Astrocyte (in vitro differentiated cells and primary cell): ENCODE data around the gene CCS. TPM values are rescaled to one million over a fixed set of nuclear protein-coding genes. Genes with fewer than 3 reads are reported as not detected.

Experiments used
- DNase-seq: peaks from one replicate; pipeline ENCODE4 v3.0.0-alpha.2; 2010; ENCODE audit warnings: low read depth
- FAIRE-seq: peaks from 2 replicates; lab custom pipeline; 2011; peaks lifted over from hg19 to GRCh38; lab: Jason Lieb, UNC
- H2AFZ ChIP-seq: 2 replicates; pipeline ENCODE4 v1.6.0; 2012; ENCODE audit warnings: low read depth, low read length, inconsistent platforms
- H3K27ac ChIP-seq: 2 replicates; pipeline ENCODE4 v1.5.1; 2011; ENCODE audit warnings: low read depth, low read length, inconsistent platforms
- H3K27me3 ChIP-seq: 2 replicates; pipeline ENCODE4 v1.6.0; 2011; ENCODE audit warnings: low read length, inconsistent platforms; ENCODE audit not compliant: insufficient read depth
- H3K36me3 ChIP-seq: 2 replicates; pipeline ENCODE4 v1.5.1; 2011; ENCODE audit warnings: low read length, inconsistent platforms; ENCODE audit not compliant: insufficient read depth
- H3K4me1 ChIP-seq: 2 replicates; pipeline ENCODE4 v1.5.1; 2011; ENCODE audit warnings: low read length, inconsistent platforms; ENCODE audit not compliant: insufficient read depth
- H3K4me2 ChIP-seq: 2 replicates; pipeline ENCODE4 v1.6.0; 2012; ENCODE audit warnings: low read length, inconsistent platforms
- H3K4me3 ChIP-seq: 2 replicates; pipeline ENCODE4 v1.5.1; 2011; ENCODE audit warnings: low read depth, mild to moderate bottlenecking, low read length, inconsistent platforms; ENCODE audit not compliant: insufficient read depth
- H3K79me2 ChIP-seq: 2 replicates; pipeline ENCODE4 v1.6.0; 2012; ENCODE audit warnings: mild to moderate bottlenecking, low read length, inconsistent platforms; ENCODE audit not compliant: insufficient read depth
- H3K9ac ChIP-seq: 2 replicates; pipeline ENCODE4 v1.6.0; 2012; ENCODE audit warnings: mild to moderate bottlenecking, low read length, inconsistent platforms
- H3K9me3 ChIP-seq: 2 replicates; pipeline ENCODE4 v1.5.1; 2012; ENCODE audit warnings: low read depth, mild to moderate bottlenecking, low read length, inconsistent platforms; ENCODE audit not compliant: insufficient read depth
- H4K20me1 ChIP-seq: 2 replicates; pipeline ENCODE4 v1.6.0; 2012; ENCODE audit warnings: low read length, inconsistent platforms; ENCODE audit not compliant: insufficient read depth
- H3K27ac Mint-ChIP-seq: one replicate; pipeline ENCODE4 v1.8.0; 2021; ENCODE audit warnings: mild to moderate bottlenecking, mixed read lengths; ENCODE audit not compliant: unreplicated experiment
- H3K27me3 Mint-ChIP-seq: one replicate; pipeline ENCODE4 v1.8.0; 2021; ENCODE audit warnings: low read depth, mixed read lengths; ENCODE audit not compliant: unreplicated experiment
- H3K36me3 Mint-ChIP-seq: one replicate; pipeline ENCODE4 v1.8.0; 2021; ENCODE audit warnings: low read depth, mixed read lengths; ENCODE audit not compliant: unreplicated experiment
- H3K4me1 Mint-ChIP-seq: one replicate; pipeline ENCODE4 v1.8.0; 2021; ENCODE audit warnings: low read depth, mixed read lengths; ENCODE audit not compliant: unreplicated experiment
- H3K4me3 Mint-ChIP-seq: one replicate; pipeline ENCODE4 v1.8.0; 2021; ENCODE audit warnings: mild to moderate bottlenecking, moderate library complexity, mixed read lengths; ENCODE audit not compliant: unreplicated experiment
- H3K9me3 Mint-ChIP-seq: one replicate; pipeline ENCODE4 v1.8.0; 2021; ENCODE audit warnings: mild to moderate bottlenecking, mixed read lengths; ENCODE audit not compliant: unreplicated experiment
- EZH2 ChIP-seq: IDR thresholded peaks from 2 replicates; pipeline ENCODE4 v1.6.1; 2012; ENCODE audit warnings: mild to moderate bottlenecking, low read length, inconsistent platforms; ENCODE audit not compliant: insufficient read depth
- total RNA-seq: library from RNA; stranded (reverse); gene quantifications from 2 replicates; pipeline ENCODE4 v1.2.1, GENCODE V29; 2021
- TF ChIP-seq, protein P1 (sequence below): IDR thresholded peaks from 2 replicates; pipeline ENCODE4 v1.5.1; 2011; ENCODE audit warnings: low read depth, mild to moderate bottlenecking, inconsistent platforms, low read length, moderate library complexity; ENCODE audit not compliant: insufficient read depth

CCS gene
- total RNA-seq, 1 donor from 2014 or later: 23.2 TPM

DNA sequence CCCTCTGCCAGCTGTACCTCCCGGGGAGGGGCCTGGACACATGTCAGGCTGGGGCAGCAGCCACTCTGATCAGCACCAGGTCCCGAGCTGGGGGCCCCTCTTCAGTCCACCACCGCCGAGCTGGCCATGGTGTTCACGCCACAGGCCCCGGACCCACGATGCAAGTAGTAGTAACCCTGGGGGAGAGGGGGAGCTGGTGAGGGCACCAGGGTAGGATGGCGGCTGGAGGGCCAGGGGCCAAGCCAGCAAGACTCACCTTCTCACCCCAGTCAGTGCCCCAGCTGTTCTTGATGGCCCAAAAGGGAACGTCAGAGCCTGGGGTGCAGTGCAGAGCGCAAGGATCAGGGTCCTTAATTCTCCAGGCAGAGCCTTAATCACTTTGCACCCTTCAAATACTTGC lies 29.2 kb upstream of the CCS start:
- Mint-ChIP-seq H3K4me3 (no peak overlapping the region), H3K9me3 (peaks cover 3% of the 10 kb centered on the region), H3K36me3 (no peaks in the 10 kb centered on the region), H3K27me3 (peaks cover 27% of the 10 kb centered on the region), H3K4me1 (peaks cover 5% of the 10 kb centered on the region), H3K27ac (no peak overlapping the region)
- H3K4me1 ChIP-seq: peaks cover 9% of the 10 kb centered on the region
- no peaks in the 10 kb centered on the region for H4K20me1 ChIP-seq
- no peak for FAIRE-seq
- H3K4me2 ChIP-seq: no peak overlapping the region
- H3K27ac ChIP-seq: no peak overlapping the region
- no peak overlapping the region for H2AFZ ChIP-seq
- no peak for DNase-seq
- no peaks in the 10 kb centered on the region for H3K79me2 ChIP-seq
- H3K9me3 ChIP-seq: no peaks in the 10 kb centered on the region
- no peak for TF ChIP-seq EZH2
- TF ChIP-seq, protein P1, sequence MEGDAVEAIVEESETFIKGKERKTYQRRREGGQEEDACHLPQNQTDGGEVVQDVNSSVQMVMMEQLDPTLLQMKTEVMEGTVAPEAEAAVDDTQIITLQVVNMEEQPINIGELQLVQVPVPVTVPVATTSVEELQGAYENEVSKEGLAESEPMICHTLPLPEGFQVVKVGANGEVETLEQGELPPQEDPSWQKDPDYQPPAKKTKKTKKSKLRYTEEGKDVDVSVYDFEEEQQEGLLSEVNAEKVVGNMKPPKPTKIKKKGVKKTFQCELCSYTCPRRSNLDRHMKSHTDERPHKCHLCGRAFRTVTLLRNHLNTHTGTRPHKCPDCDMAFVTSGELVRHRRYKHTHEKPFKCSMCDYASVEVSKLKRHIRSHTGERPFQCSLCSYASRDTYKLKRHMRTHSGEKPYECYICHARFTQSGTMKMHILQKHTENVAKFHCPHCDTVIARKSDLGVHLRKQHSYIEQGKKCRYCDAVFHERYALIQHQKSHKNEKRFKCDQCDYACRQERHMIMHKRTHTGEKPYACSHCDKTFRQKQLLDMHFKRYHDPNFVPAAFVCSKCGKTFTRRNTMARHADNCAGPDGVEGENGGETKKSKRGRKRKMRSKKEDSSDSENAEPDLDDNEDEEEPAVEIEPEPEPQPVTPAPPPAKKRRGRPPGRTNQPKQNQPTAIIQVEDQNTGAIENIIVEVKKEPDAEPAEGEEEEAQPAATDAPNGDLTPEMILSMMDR: no peak
- no peaks in the 10 kb centered on the region for H3K36me3 ChIP-seq
- no peak overlapping the region for H3K9ac ChIP-seq
- H3K27me3 ChIP-seq: no peaks in the 10 kb centered on the region
- no peak overlapping the region for H3K4me3 ChIP-seq

DNA sequence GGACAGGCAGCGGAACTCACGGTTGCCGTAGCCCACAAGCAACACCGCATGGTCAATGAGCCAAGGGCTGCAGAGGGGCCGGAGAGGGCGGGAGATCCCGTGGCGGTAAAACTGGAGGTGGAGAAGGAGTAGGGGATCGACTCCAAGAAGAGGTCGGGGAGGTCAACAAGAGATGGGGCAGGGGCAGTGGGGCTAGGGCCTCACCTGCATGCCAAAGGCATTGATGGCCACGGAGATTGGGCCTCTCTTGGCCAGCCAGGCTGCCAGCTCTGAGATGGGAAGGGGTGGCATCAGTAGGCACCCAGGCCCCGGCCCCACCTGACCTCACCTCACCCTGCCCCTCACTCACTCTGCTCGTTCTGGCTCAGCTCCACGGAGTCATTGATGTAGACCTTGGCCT lies 28.4 kb upstream of the CCS start:
- Mint-ChIP-seq H3K4me3 (no peak overlapping the region), H3K36me3 (no peaks in the 10 kb centered on the region), H3K4me1 (peaks cover 5% of the 10 kb centered on the region), H3K27ac (peak overlapping the region; percentile 66), H3K9me3 (peaks cover 3% of the 10 kb centered on the region), H3K27me3 (peaks cover 26% of the 10 kb centered on the region)
- H2AFZ ChIP-seq: no peak overlapping the region
- H3K9me3 ChIP-seq: no peaks in the 10 kb centered on the region
- no peaks in the 10 kb centered on the region for H3K79me2 ChIP-seq
- H3K27ac ChIP-seq: no peak overlapping the region
- H3K36me3 ChIP-seq: no peaks in the 10 kb centered on the region
- TF ChIP-seq, protein P1: no peak
- TF ChIP-seq EZH2: no peak
- H3K9ac ChIP-seq: no peak overlapping the region
- H3K27me3 ChIP-seq: no peaks in the 10 kb centered on the region
- FAIRE-seq (no peak), DNase-seq (no peak)
- H3K4me2 ChIP-seq: no peak overlapping the region
- peaks cover 9% of the 10 kb centered on the region for H3K4me1 ChIP-seq
- H3K4me3 ChIP-seq: no peak overlapping the region
- no peaks in the 10 kb centered on the region for H4K20me1 ChIP-seq

DNA sequence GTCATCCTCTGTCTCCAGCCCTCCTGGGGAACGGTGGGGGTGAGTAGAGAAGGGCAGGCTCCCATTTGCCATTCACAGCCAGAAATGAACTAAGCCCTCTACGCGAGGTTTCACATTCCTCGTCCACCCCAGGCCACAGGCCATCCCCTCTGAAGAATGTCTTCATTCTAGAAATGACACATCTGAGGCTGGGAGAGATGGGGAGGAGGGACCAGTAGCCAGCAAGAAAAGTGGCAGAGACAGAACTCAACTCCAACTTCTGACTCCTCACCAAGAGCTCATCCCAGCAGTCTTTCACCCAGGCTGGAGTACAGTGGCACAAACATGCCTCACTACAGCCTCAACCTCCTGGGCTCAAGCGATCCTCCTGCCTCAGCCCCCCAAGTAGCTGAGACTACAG lies 28.0 kb upstream of the CCS start:
- no peak overlapping the region for H3K4me3 Mint-ChIP-seq
- no peak overlapping the region for H3K27ac ChIP-seq
- no peaks in the 10 kb centered on the region for H3K79me2 ChIP-seq
- H2AFZ ChIP-seq: no peak overlapping the region
- H3K4me1 Mint-ChIP-seq: peaks cover 5% of the 10 kb centered on the region
- no peak overlapping the region for H3K4me2 ChIP-seq
- TF ChIP-seq, protein P1: no peak
- no peak for TF ChIP-seq EZH2
- H3K27me3 ChIP-seq: no peaks in the 10 kb centered on the region
- H3K9me3 ChIP-seq: no peaks in the 10 kb centered on the region
- no peak overlapping the region for H3K4me3 ChIP-seq
- H3K36me3 Mint-ChIP-seq: no peaks in the 10 kb centered on the region
- no peaks in the 10 kb centered on the region for H4K20me1 ChIP-seq
- H3K4me1 ChIP-seq: peaks cover 9% of the 10 kb centered on the region
- no peaks in the 10 kb centered on the region for H3K36me3 ChIP-seq
- no peak for DNase-seq
- H3K27ac Mint-ChIP-seq: peak overlapping the region; percentile 66
- peaks cover 28% of the 10 kb centered on the region for H3K27me3 Mint-ChIP-seq
- peaks cover 3% of the 10 kb centered on the region for H3K9me3 Mint-ChIP-seq
- H3K9ac ChIP-seq: no peak overlapping the region
- no peak for FAIRE-seq
